ENCODE results near the gene NMNAT3. TPM values are rescaled to one million over a fixed set of nuclear protein-coding genes. Genes with fewer than 3 reads are reported as not detected.

Gene NMNAT3
- total RNA-seq, 6 experiments from 2014 or later: 1.3 to 3.6 (median 2.6) TPM

GRCh38 chr3:139514741-139515140 lies 163.0 kb downstream of the NMNAT3 start:
- TF ChIP-seq, protein P1, sequence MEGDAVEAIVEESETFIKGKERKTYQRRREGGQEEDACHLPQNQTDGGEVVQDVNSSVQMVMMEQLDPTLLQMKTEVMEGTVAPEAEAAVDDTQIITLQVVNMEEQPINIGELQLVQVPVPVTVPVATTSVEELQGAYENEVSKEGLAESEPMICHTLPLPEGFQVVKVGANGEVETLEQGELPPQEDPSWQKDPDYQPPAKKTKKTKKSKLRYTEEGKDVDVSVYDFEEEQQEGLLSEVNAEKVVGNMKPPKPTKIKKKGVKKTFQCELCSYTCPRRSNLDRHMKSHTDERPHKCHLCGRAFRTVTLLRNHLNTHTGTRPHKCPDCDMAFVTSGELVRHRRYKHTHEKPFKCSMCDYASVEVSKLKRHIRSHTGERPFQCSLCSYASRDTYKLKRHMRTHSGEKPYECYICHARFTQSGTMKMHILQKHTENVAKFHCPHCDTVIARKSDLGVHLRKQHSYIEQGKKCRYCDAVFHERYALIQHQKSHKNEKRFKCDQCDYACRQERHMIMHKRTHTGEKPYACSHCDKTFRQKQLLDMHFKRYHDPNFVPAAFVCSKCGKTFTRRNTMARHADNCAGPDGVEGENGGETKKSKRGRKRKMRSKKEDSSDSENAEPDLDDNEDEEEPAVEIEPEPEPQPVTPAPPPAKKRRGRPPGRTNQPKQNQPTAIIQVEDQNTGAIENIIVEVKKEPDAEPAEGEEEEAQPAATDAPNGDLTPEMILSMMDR (IDR thresholded peaks at IDR 0.05): no peak
- no peak for TF ChIP-seq POLR2A (IDR thresholded peaks at IDR 0.05)
- DNase-seq (no peak), ATAC-seq (no peak)
- Histone ChIP-seq H3K4me1 (no peaks in the 10 kb centered on the region), H3K9me3 (no peaks in the 10 kb centered on the region), H3K27ac (no peak overlapping the region), H3K36me3 (no peaks in the 10 kb centered on the region), H3K27me3 (no peaks in the 10 kb centered on the region), H3K4me3 (no peak overlapping the region)
- WGBS (ENCODE audit: insufficient coverage, low coverage, low lambda C conversion rate, missing lambda C conversion rate): 74% methylated on average over 3 of the region's 4 CpGs
- intact Hi-C loops (cut with DNase I): no loop called here

Small RNA genes lying within 50 kb of the gene (small RNA-seq; reads per million reads assigned to genes)
- 0 reads per million in 2 experiments for gene RN7SL724P

Other genes starting within 250 kb of the NMNAT3 start
- gene RBP2, start 201.5 kb downstream of the NMNAT3 start, total RNA-seq: not detected
- 10 to 100 TPM; 24.1 to 53.1 (median 37.9) TPM for gene RBP1, start 138.2 kb downstream of the NMNAT3 start, total RNA-seq

Data from right lobe of liver (tissue), 6 donors.